Glutamatergic neuron (in vitro differentiated cells): ENCODE results near the gene CORO2A. TPM values are rescaled to one million over a fixed set of nuclear protein-coding genes. Genes with fewer than 3 reads are reported as not detected.

Experiments
- DNase-seq: peaks from one replicate; pipeline ENCODE4 v3.0.0; 2022
- H3K27ac Mint-ChIP-seq: one replicate; pipeline ENCODE4 v1.8.0; 2020; ENCODE audit warnings: mild to moderate bottlenecking, mixed read lengths, inconsistent platforms; ENCODE audit not compliant: unreplicated experiment
- H3K27me3 Mint-ChIP-seq: one replicate; pipeline ENCODE4 v1.8.0; 2020; ENCODE audit warnings: mild to moderate bottlenecking, moderate library complexity, mixed read lengths, inconsistent platforms; ENCODE audit not compliant: unreplicated experiment
- H3K36me3 Mint-ChIP-seq: one replicate; pipeline ENCODE4 v1.8.0; 2020; ENCODE audit warnings: mild to moderate bottlenecking, mixed read lengths, inconsistent platforms; ENCODE audit not compliant: unreplicated experiment
- H3K4me1 Mint-ChIP-seq: one replicate; pipeline ENCODE4 v1.8.0; 2020; ENCODE audit warnings: mild to moderate bottlenecking, low read depth, mixed read lengths, inconsistent platforms; ENCODE audit not compliant: unreplicated experiment
- H3K4me3 Mint-ChIP-seq: one replicate; pipeline ENCODE4 v1.8.0; 2020; ENCODE audit warnings: mild to moderate bottlenecking, mixed read lengths, inconsistent platforms; ENCODE audit not compliant: unreplicated experiment
- H3K9me3 Mint-ChIP-seq: one replicate; pipeline ENCODE4 v1.8.0; 2020; ENCODE audit warnings: mild to moderate bottlenecking, moderate library complexity, mixed read lengths, inconsistent platforms; ENCODE audit not compliant: unreplicated experiment
- CTCF ChIP-seq: fragments of 200-600 bp; sonication (generic); IDR thresholded peaks from one replicate; pipeline ENCODE4 v1.5.0; 2021; ENCODE audit not compliant: partially characterized antibody, unreplicated experiment
- total RNA-seq: library from RNA; stranded (reverse); fragmentation: NEBNext Ultra II Directional; extraction: Animal tissue kit (Norgen Biotek cat#: 25700); gene quantifications from one replicate; pipeline ENCODE4 v1.2.1, GENCODE V29; 2021; ENCODE audit not compliant: unreplicated experiment

CORO2A gene
- total RNA-seq, 1 donor from 2014 or later: 23.9 TPM

- DNase-seq: no peak
- Mint-ChIP-seq H3K9me3 (peaks cover 5% of the 10 kb centered on the region), H3K27me3 (peaks cover 6% of the 10 kb centered on the region), H3K27ac (no peak overlapping the region), H3K4me1 (peaks cover 8% of the 10 kb centered on the region), H3K4me3 (no peak overlapping the region), H3K36me3 (no peaks in the 10 kb centered on the region)
- TF ChIP-seq CTCF: no peak
Measured at GRCh38 chr9:98147582-98147981, 44.9 kb downstream of the CORO2A start.

- no peak for DNase-seq
- H3K27me3 Mint-ChIP-seq: peaks cover 6% of the 10 kb centered on the region
- H3K9me3 Mint-ChIP-seq: peaks cover 5% of the 10 kb centered on the region
- H3K27ac Mint-ChIP-seq: no peak overlapping the region
- no peak overlapping the region for H3K4me3 Mint-ChIP-seq
- TF ChIP-seq CTCF: no peak
- H3K4me1 Mint-ChIP-seq: peaks cover 8% of the 10 kb centered on the region
- no peaks in the 10 kb centered on the region for H3K36me3 Mint-ChIP-seq
Measured at GRCh38 chr9:98146101-98146991, 46.1 kb downstream of the CORO2A start.

- H3K9me3 Mint-ChIP-seq: peaks cover 2% of the 10 kb centered on the region
- no peak for TF ChIP-seq CTCF
- H3K27ac Mint-ChIP-seq: no peak overlapping the region
- DNase-seq: no peak
- H3K27me3 Mint-ChIP-seq: peaks cover 4% of the 10 kb centered on the region
- no peak overlapping the region for H3K4me3 Mint-ChIP-seq
- H3K36me3 Mint-ChIP-seq: no peaks in the 10 kb centered on the region
- peaks cover 8% of the 10 kb centered on the region for H3K4me1 Mint-ChIP-seq
Measured at GRCh38 chr9:98144631-98145030, 47.8 kb downstream of the CORO2A start.

- no peak for TF ChIP-seq CTCF
- Mint-ChIP-seq H3K9me3 (peaks cover 2% of the 10 kb centered on the region), H3K36me3 (no peaks in the 10 kb centered on the region), H3K27ac (no peak overlapping the region), H3K4me1 (peaks cover 8% of the 10 kb centered on the region), H3K4me3 (no peak overlapping the region), H3K27me3 (peaks cover 4% of the 10 kb centered on the region)
- DNase-seq: no peak
Measured at GRCh38 chr9:98144076-98144475, 48.4 kb downstream of the CORO2A start.

GRCh38 chr9:98142925-98143481, 49.4 kb downstream of the CORO2A start:
- no peak for TF ChIP-seq CTCF
- H3K9me3 Mint-ChIP-seq: peaks cover 2% of the 10 kb centered on the region
- peak; percentile 45 for DNase-seq
- no peaks in the 10 kb centered on the region for H3K36me3 Mint-ChIP-seq
- no peak overlapping the region for H3K4me3 Mint-ChIP-seq
- H3K4me1 Mint-ChIP-seq: peaks cover 8% of the 10 kb centered on the region
- peaks cover 4% of the 10 kb centered on the region for H3K27me3 Mint-ChIP-seq
- H3K27ac Mint-ChIP-seq: peak overlapping the region; percentile 73
